ENCODE data around the gene ZNF324.

GRCh38 chr19:58471736-58472135 is 4.9 kb downstream of the ZNF324 start:
- no peak for TF ChIP-seq EP300 (IDR thresholded peaks at IDR 0.05; ENCODE audit: borderline replicate concordance)
- TF ChIP-seq CEBPB (IDR thresholded peaks at IDR 0.05) = no peak
- no peak for TF ChIP-seq TAF1 (IDR thresholded peaks at IDR 0.05; ENCODE audit: low read depth)
- TF ChIP-seq USF1 (IDR thresholded peaks at IDR 0.05) = no peak
- TF ChIP-seq MAX (IDR thresholded peaks at IDR 0.05) = no peak
- TF ChIP-seq RAD21 (IDR thresholded peaks at IDR 0.05; ENCODE audit: low read depth) = no peak
- TF ChIP-seq, protein P1, sequence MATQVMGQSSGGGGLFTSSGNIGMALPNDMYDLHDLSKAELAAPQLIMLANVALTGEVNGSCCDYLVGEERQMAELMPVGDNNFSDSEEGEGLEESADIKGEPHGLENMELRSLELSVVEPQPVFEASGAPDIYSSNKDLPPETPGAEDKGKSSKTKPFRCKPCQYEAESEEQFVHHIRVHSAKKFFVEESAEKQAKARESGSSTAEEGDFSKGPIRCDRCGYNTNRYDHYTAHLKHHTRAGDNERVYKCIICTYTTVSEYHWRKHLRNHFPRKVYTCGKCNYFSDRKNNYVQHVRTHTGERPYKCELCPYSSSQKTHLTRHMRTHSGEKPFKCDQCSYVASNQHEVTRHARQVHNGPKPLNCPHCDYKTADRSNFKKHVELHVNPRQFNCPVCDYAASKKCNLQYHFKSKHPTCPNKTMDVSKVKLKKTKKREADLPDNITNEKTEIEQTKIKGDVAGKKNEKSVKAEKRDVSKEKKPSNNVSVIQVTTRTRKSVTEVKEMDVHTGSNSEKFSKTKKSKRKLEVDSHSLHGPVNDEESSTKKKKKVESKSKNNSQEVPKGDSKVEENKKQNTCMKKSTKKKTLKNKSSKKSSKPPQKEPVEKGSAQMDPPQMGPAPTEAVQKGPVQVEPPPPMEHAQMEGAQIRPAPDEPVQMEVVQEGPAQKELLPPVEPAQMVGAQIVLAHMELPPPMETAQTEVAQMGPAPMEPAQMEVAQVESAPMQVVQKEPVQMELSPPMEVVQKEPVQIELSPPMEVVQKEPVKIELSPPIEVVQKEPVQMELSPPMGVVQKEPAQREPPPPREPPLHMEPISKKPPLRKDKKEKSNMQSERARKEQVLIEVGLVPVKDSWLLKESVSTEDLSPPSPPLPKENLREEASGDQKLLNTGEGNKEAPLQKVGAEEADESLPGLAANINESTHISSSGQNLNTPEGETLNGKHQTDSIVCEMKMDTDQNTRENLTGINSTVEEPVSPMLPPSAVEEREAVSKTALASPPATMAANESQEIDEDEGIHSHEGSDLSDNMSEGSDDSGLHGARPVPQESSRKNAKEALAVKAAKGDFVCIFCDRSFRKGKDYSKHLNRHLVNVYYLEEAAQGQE (IDR thresholded peaks at IDR 0.05; ENCODE audit: low read depth) = no peak
- TF ChIP-seq ZBTB7A (IDR thresholded peaks at IDR 0.05; ENCODE audit: low read depth) = no peak
- no peak for TF ChIP-seq YY1 (IDR thresholded peaks at IDR 0.05; ENCODE audit: low read depth)
- TF ChIP-seq TCF12 (IDR thresholded peaks at IDR 0.05; ENCODE audit: low read depth) = no peak
- no peak for TF ChIP-seq EGR1 (IDR thresholded peaks at IDR 0.05)
- no peak for TF ChIP-seq NFIC (IDR thresholded peaks at IDR 0.05)

All from Ishikawa (cell line).